ENCODE data around the gene ETFB. TPM values are rescaled to one million over a fixed set of nuclear protein-coding genes. Genes with fewer than 3 reads are reported as not detected.
A peak's percentile ranks its signal among the peaks of the same experiment; 100 is the strongest.

ETFB gene
- total and polyA plus RNA-seq, 9 of the 15 experiments (the other 6 are each of a cell fraction or from before 2014, with no cell fraction given): 18.1 to 143 (median 96.1) TPM

DNA sequence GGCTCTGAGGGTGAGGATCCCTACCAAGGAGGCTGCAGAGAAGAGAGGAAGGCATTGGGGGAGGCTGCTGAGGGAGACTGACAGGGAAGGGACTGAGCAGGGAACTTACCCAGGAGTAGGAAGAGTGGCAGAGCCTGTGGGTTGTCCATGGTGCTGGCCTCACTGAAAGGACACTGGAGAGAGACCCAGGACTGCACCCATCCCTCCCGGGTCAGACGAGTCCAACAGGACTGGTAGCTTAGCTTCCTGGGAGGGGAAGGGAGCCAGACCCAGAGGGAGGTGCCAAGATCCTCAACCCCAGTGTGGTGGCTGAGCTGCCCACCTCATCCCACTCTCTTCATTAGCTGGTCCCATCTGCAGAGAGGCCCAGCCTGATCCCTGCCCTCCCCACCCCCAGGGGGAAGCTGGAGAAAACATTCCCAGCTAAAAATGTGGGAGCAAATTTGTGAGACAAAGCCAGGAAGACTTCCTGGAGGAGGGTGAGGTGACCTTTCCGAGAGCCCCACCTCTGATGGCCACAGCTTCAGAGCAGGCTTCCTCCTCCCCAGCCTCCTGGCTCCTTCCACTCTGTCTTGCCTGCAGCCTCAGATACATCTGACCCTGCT is 24.1 kb downstream of the ETFB start, which contains the start of gene VSIG10L (continued):
- TF ChIP-seq KDM1A (IDR thresholded peaks at IDR 0.05) (peak in 1 of 2 experiments; percentile 26; a peak in 1 of 4 replicates), E2F4 (CRISPR knock-in tag; IDR thresholded peaks at IDR 0.05; ENCODE audit: low read depth) (no peak), U2AF1 (optimal IDR thresholded peaks at IDR 0.05; ENCODE audit: low read depth, low read length) (no peak), MTA3 (IDR thresholded peaks at IDR 0.05; ENCODE audit: borderline replicate concordance) (no peak), MYC (IDR thresholded peaks at IDR 0.05; ENCODE audit: low read depth, low read length) (no peak), MYC (CRISPR knock-in tag; IDR thresholded peaks at IDR 0.05; ENCODE audit: borderline replicate concordance, low read depth) (no peak), ZFP36 (IDR thresholded peaks at IDR 0.05; ENCODE audit: low read depth, low read length, partially characterized antibody) (peak; percentile 98), E2F3 (CRISPR knock-in tag; IDR thresholded peaks at IDR 0.05) (no peak), ZNF146 (CRISPR knock-in tag; IDR thresholded peaks at IDR 0.05; ENCODE audit: unreplicated experiment) (no peak), NCOA2 (IDR thresholded peaks at IDR 0.05; ENCODE audit: partially characterized antibody in 2 of 2) (no peak), RBM25 (IDR thresholded peaks at IDR 0.05; ENCODE audit: low read depth, low read length, severe bottlenecking) (peak; percentile 69), PTBP1 (IDR thresholded peaks at IDR 0.05; ENCODE audit: low read depth, low read length) (0 out of 2 replicates have a peak, but pooled peaks have one; percentile 30), SMARCC2 (IDR thresholded peaks at IDR 0.05; ENCODE audit: low read depth) (no peak), KAT2B (IDR thresholded peaks at IDR 0.05; ENCODE audit: low read depth, low read length) (no peak), XRCC5 (IDR thresholded peaks at IDR 0.05; ENCODE audit: low read depth, low read length) (no peak), CBX8 (IDR thresholded peaks at IDR 0.05; ENCODE audit: borderline replicate concordance, extremely low read depth, low read depth, low read length, poor library complexity, severe bottlenecking) (no peak), CBX3 (IDR thresholded peaks at IDR 0.05; ENCODE audit: borderline replicate concordance in 1 of 2, low read length in 2 of 2) (no peak)
- TF ChIP-seq, protein P1, sequence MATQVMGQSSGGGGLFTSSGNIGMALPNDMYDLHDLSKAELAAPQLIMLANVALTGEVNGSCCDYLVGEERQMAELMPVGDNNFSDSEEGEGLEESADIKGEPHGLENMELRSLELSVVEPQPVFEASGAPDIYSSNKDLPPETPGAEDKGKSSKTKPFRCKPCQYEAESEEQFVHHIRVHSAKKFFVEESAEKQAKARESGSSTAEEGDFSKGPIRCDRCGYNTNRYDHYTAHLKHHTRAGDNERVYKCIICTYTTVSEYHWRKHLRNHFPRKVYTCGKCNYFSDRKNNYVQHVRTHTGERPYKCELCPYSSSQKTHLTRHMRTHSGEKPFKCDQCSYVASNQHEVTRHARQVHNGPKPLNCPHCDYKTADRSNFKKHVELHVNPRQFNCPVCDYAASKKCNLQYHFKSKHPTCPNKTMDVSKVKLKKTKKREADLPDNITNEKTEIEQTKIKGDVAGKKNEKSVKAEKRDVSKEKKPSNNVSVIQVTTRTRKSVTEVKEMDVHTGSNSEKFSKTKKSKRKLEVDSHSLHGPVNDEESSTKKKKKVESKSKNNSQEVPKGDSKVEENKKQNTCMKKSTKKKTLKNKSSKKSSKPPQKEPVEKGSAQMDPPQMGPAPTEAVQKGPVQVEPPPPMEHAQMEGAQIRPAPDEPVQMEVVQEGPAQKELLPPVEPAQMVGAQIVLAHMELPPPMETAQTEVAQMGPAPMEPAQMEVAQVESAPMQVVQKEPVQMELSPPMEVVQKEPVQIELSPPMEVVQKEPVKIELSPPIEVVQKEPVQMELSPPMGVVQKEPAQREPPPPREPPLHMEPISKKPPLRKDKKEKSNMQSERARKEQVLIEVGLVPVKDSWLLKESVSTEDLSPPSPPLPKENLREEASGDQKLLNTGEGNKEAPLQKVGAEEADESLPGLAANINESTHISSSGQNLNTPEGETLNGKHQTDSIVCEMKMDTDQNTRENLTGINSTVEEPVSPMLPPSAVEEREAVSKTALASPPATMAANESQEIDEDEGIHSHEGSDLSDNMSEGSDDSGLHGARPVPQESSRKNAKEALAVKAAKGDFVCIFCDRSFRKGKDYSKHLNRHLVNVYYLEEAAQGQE (IDR thresholded peaks at IDR 0.05; ENCODE audit: borderline replicate concordance): peak; percentile 55
- TF ChIP-seq, protein P1 (CRISPR knock-in tag; IDR thresholded peaks at IDR 0.05; ENCODE audit: low read depth): no peak

Measured in K562 (cell line).